ENCODE data around the gene SDK1. TPM values are rescaled to one million over a fixed set of nuclear protein-coding genes. Genes with fewer than 3 reads are reported as not detected.

The SDK1 gene
- total and polyA plus RNA-seq, 2 donors (not counting 3 experiments of a cell fraction or from before 2014, with no cell fraction given) = 1.6 to 3.9 TPM

DNA sequence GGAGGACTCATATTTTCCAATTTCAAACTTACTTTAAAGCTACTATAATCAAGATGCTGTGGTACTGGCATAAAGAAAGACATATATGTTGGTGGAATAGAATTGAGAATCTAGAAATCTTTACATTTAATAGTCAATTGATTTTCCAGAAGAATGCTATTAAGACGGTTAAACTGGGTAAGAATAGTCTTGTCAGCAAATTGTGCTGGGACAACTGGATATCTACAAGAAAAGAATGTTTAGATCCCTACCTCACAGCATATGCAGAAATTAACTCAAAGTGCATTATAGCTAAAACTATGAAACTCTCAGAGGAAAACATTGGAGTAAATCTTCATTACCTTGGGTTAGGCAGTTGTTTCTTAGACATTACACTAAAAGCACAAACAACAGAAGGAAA lies 203.3 kb downstream of the SDK1 start:
- no peak for TF ChIP-seq JUN (IDR thresholded peaks at IDR 0.05; ENCODE audit: borderline replicate concordance, insufficient read depth, insufficient read length, low read depth)
- TF ChIP-seq, protein P1, sequence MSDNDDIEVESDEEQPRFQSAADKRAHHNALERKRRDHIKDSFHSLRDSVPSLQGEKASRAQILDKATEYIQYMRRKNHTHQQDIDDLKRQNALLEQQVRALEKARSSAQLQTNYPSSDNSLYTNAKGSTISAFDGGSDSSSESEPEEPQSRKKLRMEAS (IDR thresholded peaks at IDR 0.05; ENCODE audit: insufficient read depth, insufficient read length) = no peak
- no peak for TF ChIP-seq POLR2A (IDR thresholded peaks at IDR 0.05; ENCODE audit: low read depth, low read length)
- no peak for TF ChIP-seq MYC (IDR thresholded peaks at IDR 0.05; ENCODE audit: low read depth, low read length)
- no peak for TF ChIP-seq FOS (IDR thresholded peaks at IDR 0.05; ENCODE audit: borderline replicate concordance, insufficient read depth, low read length)
- TF ChIP-seq EZH2 (IDR thresholded peaks at IDR 0.05; ENCODE audit: borderline replicate concordance, low read depth, low read length, severe bottlenecking) = no peak
- TF ChIP-seq, protein P2, sequence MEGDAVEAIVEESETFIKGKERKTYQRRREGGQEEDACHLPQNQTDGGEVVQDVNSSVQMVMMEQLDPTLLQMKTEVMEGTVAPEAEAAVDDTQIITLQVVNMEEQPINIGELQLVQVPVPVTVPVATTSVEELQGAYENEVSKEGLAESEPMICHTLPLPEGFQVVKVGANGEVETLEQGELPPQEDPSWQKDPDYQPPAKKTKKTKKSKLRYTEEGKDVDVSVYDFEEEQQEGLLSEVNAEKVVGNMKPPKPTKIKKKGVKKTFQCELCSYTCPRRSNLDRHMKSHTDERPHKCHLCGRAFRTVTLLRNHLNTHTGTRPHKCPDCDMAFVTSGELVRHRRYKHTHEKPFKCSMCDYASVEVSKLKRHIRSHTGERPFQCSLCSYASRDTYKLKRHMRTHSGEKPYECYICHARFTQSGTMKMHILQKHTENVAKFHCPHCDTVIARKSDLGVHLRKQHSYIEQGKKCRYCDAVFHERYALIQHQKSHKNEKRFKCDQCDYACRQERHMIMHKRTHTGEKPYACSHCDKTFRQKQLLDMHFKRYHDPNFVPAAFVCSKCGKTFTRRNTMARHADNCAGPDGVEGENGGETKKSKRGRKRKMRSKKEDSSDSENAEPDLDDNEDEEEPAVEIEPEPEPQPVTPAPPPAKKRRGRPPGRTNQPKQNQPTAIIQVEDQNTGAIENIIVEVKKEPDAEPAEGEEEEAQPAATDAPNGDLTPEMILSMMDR (IDR thresholded peaks at IDR 0.05; ENCODE audit: extremely low read depth in 1 of 2, insufficient read depth in 1 of 2, low read depth in 1 of 2, low read length in 2 of 2) = no peak
- TF ChIP-seq POLR2AphosphoS5 (IDR thresholded peaks at IDR 0.05; ENCODE audit: insufficient read depth, low read depth, low read length) = no peak
- no peak for TF ChIP-seq GATA2 (IDR thresholded peaks at IDR 0.05; ENCODE audit: insufficient read depth, insufficient read length, low read depth, low read length)
- intact Hi-C loops (cut with micrococcal nuclease) = no loop called here

More for the DNA sequence above, 203.3 kb downstream of the SDK1 start:
- Histone ChIP-seq H2AFZ (ENCODE audit: low read depth, low read length) (no peak overlapping the region), H3K79me2 (ENCODE audit: control insufficient read depth, insufficient read depth, low read length) (no peaks in the 10 kb centered on the region), H3K27me3 (ENCODE audit: control insufficient read depth in 2 of 2, insufficient read depth in 2 of 2, low read length in 2 of 2) (no peaks in the 10 kb centered on the region), H3K4me3 (replicated peaks in 1 of 3; ENCODE audit: insufficient read depth in 1 of 3, low read depth in 1 of 3, low read length in 3 of 3) (no peak overlapping the region), H3K9me1 (replicated peaks; ENCODE audit: control insufficient read depth, extremely low read depth, insufficient read depth, low read length) (no peaks in the 10 kb centered on the region), H3K4me1 (ENCODE audit: control insufficient read depth, extremely low read depth, insufficient read depth, low read length) (no peaks in the 10 kb centered on the region), H3K27ac (ENCODE audit: insufficient read depth, low read depth, low read length) (no peak overlapping the region), H3K36me3 (ENCODE audit: control insufficient read depth in 2 of 2, extremely low read depth in 1 of 2, insufficient read depth in 2 of 2, low read length in 2 of 2) (no peaks in the 10 kb centered on the region), H3K4me2 (ENCODE audit: insufficient read depth, low read length) (no peak overlapping the region), H4K20me1 (replicated peaks; ENCODE audit: control insufficient read depth, extremely low read depth, insufficient read depth, low read length) (no peaks in the 10 kb centered on the region), H3K9me3 (replicated peaks; ENCODE audit: control insufficient read depth, insufficient read depth, low read length) (no peaks in the 10 kb centered on the region), H3K9ac (replicated peaks; ENCODE audit: extremely low read depth, insufficient read depth, low read length) (no peak overlapping the region)
- dilution Hi-C loops (cut with MboI; ENCODE audit: extremely low pct_ligation_motif_present, low sequenced_read_pairs) = no loop called here
- FAIRE-seq (no peak), DNase-seq (ENCODE audit: low read depth, low spot score) (no peak)
- BruUV-seq (replicated peaks) = no TSS peak
- ChIA-PET CTCF (no interaction called here), POLR2A (no interaction called here)

All from endothelial cell of umbilical vein (primary cell).